Mammary epithelial cell (primary cell): ENCODE measurements around the gene PAMR1.

ENCODE experiments used
- EZH2 ChIP-seq: IDR thresholded peaks from 2 replicates; pipeline ENCODE4 v1.6.1; 2012; ENCODE audit warnings: low read length, inconsistent platforms, borderline replicate concordance
- TF ChIP-seq, protein P1 (sequence below), 2 donors: IDR thresholded peaks in 1 of 2; conservative IDR thresholded peaks in 1 of 2; 2 replicates each; pipeline ENCODE4 v1.5.1; 2011 to 2012; ENCODE audit warnings: inconsistent platforms in 2 of 2, low read length in 2 of 2, mild to moderate bottlenecking in 2 of 2, control low read depth in 1 of 2, low read depth in 1 of 2; ENCODE audit not compliant: insufficient read depth in 1 of 2; ENCODE audit errors: extremely low read depth in 1 of 2

GRCh38 chr11:35553831-35554230 lies 28.4 kb upstream of the PAMR1 start:
- TF ChIP-seq, protein P1, sequence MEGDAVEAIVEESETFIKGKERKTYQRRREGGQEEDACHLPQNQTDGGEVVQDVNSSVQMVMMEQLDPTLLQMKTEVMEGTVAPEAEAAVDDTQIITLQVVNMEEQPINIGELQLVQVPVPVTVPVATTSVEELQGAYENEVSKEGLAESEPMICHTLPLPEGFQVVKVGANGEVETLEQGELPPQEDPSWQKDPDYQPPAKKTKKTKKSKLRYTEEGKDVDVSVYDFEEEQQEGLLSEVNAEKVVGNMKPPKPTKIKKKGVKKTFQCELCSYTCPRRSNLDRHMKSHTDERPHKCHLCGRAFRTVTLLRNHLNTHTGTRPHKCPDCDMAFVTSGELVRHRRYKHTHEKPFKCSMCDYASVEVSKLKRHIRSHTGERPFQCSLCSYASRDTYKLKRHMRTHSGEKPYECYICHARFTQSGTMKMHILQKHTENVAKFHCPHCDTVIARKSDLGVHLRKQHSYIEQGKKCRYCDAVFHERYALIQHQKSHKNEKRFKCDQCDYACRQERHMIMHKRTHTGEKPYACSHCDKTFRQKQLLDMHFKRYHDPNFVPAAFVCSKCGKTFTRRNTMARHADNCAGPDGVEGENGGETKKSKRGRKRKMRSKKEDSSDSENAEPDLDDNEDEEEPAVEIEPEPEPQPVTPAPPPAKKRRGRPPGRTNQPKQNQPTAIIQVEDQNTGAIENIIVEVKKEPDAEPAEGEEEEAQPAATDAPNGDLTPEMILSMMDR (conservative IDR thresholded peaks at IDR 0.05 in 1 of 2, IDR thresholded peaks at IDR 0.05 in 1 of 2; ENCODE audit: extremely low read depth in 1 of 2, insufficient read depth in 1 of 2, low read depth in 1 of 2, low read length in 2 of 2): no peak
- no peak for TF ChIP-seq EZH2
